Panc1 (cell line): Measurements from ENCODE around the gene MIEN1.

Source experiments
- CTCF ChIP-seq: fragments of 450-650 bp; IDR thresholded peaks from 2 replicates; pipeline ENCODE4 v1.5.1; 2017; ENCODE audit warnings: mild to moderate bottlenecking
- POLR2AphosphoS5 ChIP-seq: IDR thresholded peaks from 2 replicates; pipeline ENCODE4 v1.6.1; 2012; ENCODE audit warnings: mild to moderate bottlenecking, low read depth, low read length, moderate library complexity
- SIN3A ChIP-seq: IDR thresholded peaks from 2 replicates; pipeline ENCODE4 v1.6.1; 2012; ENCODE audit warnings: low read depth, mild to moderate bottlenecking, low read length, moderate library complexity, borderline replicate concordance; ENCODE audit not compliant: insufficient read depth
- TCF7L2 ChIP-seq: IDR thresholded peaks from 2 replicates; pipeline ENCODE4 v1.6.1; 2011; ENCODE audit warnings: mild to moderate bottlenecking, low read depth, low read length, inconsistent platforms
- TF ChIP-seq, protein P1 (sequence below), 2 experiments: IDR thresholded peaks; 2 replicates each; pipeline ENCODE4 v1.6.1; 2011 to 2012; ENCODE audit warnings: low read depth in 2 of 2, control low read depth in 1 of 2, low read length in 1 of 2, mild to moderate bottlenecking in 1 of 2, moderate library complexity in 1 of 2; ENCODE audit not compliant: insufficient read depth in 1 of 2

DNA sequence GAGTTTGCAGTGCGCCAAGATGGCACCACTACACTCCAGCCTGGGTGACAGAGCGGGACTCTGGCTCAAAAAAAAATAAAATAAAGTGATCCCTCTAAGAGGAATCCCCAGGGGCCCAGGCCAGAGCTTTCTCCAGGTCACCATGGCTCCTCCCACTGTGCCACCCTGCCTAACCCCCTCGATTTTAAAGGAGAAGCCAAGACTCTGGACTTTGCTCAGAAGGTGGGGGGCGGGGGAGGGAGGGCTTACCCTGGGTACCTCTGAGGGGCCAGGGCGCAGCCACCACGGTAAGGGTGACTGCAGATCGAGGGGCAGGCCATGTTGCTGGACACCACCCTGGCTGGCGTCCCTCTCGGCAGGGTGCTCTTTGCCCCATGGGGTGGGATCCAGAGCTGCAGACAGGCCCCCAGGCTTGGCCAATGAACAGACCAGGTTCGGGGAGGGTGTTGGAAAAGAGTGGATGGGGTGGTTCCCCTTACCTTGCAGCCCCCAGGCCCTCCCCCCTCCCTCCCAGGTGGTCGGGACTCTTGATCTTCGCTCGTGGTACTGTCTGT is 7.0 kb upstream of the MIEN1 start:
- TF ChIP-seq CTCF: no peak
- TF ChIP-seq TCF7L2: no peak
- TF ChIP-seq, protein P1, sequence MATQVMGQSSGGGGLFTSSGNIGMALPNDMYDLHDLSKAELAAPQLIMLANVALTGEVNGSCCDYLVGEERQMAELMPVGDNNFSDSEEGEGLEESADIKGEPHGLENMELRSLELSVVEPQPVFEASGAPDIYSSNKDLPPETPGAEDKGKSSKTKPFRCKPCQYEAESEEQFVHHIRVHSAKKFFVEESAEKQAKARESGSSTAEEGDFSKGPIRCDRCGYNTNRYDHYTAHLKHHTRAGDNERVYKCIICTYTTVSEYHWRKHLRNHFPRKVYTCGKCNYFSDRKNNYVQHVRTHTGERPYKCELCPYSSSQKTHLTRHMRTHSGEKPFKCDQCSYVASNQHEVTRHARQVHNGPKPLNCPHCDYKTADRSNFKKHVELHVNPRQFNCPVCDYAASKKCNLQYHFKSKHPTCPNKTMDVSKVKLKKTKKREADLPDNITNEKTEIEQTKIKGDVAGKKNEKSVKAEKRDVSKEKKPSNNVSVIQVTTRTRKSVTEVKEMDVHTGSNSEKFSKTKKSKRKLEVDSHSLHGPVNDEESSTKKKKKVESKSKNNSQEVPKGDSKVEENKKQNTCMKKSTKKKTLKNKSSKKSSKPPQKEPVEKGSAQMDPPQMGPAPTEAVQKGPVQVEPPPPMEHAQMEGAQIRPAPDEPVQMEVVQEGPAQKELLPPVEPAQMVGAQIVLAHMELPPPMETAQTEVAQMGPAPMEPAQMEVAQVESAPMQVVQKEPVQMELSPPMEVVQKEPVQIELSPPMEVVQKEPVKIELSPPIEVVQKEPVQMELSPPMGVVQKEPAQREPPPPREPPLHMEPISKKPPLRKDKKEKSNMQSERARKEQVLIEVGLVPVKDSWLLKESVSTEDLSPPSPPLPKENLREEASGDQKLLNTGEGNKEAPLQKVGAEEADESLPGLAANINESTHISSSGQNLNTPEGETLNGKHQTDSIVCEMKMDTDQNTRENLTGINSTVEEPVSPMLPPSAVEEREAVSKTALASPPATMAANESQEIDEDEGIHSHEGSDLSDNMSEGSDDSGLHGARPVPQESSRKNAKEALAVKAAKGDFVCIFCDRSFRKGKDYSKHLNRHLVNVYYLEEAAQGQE (IDR thresholded peaks at IDR 0.05; ENCODE audit: insufficient read depth in 1 of 2, low read depth in 2 of 2, low read length in 1 of 2): no peak
- no peak for TF ChIP-seq POLR2AphosphoS5
- TF ChIP-seq SIN3A: no peak
